ENCODE results near the gene PCSK2.

GRCh38 chr20:17498641-17499040 lies 271.8 kb downstream of the PCSK2 start:
- TF ChIP-seq CTCF (conservative IDR thresholded peaks at IDR 0.05) = no peak
- TF ChIP-seq ZFX (IDR thresholded peaks at IDR 0.05) = no peak
